ENCODE results near the gene MTUS2. TPM values are rescaled to one million over a fixed set of nuclear protein-coding genes. Genes with fewer than 3 reads are reported as not detected.

MTUS2 gene
- total and polyA plus RNA-seq, 2 donors (not counting 1 experiment from before 2014, with no cell fraction given), result 0.06 TPM; not detected in 1

GRCh38 chr13:29022968-29023367 lies 202.8 kb downstream of the MTUS2 start:
- Histone ChIP-seq H3K27me3 (ENCODE audit: control insufficient read depth, insufficient read depth, low read length) (no peaks in the 10 kb centered on the region), H3K27ac (ENCODE audit: insufficient read depth, low read length) (no peak overlapping the region), H4K20me1 (ENCODE audit: control insufficient read depth, extremely low read depth, insufficient read depth, low read length) (no peaks in the 10 kb centered on the region), H3K9ac (ENCODE audit: insufficient read depth, low read length) (no peak overlapping the region), H3K4me3 (replicated peaks in 1 of 4; ENCODE audit: control extremely low read depth in 1 of 4, insufficient read depth in 1 of 4, low read depth in 3 of 4, low read length in 4 of 4) (no peak overlapping the region), H3K36me3 (ENCODE audit: control insufficient read depth, insufficient read depth, low read length) (no peaks in the 10 kb centered on the region), H3K4me2 (ENCODE audit: extremely low read depth, insufficient read depth, low read length) (no peak overlapping the region), H3K9me3 (ENCODE audit: control insufficient read depth, insufficient read depth, low read depth, low read length) (no peaks in the 10 kb centered on the region), H3K4me1 (ENCODE audit: control insufficient read depth, extremely low read depth, insufficient read depth, low read length) (no peaks in the 10 kb centered on the region), H3K79me2 (ENCODE audit: control insufficient read depth, insufficient read depth, low read length) (no peaks in the 10 kb centered on the region), H2AFZ (ENCODE audit: low read length) (no peak overlapping the region)
- TF ChIP-seq EZH2 (IDR thresholded peaks at IDR 0.05; ENCODE audit: low read length, missing control alignments) (no peak), CTCF (conservative IDR thresholded peaks at IDR 0.05 in 1 of 2, IDR thresholded peaks at IDR 0.05 in 1 of 2; ENCODE audit: low read depth in 1 of 2, low read length in 2 of 2) (no peak)
- DNase-seq (ENCODE audit: low read depth in 2 of 2), result no peak

- Histone ChIP-seq H4K20me1 (ENCODE audit: control insufficient read depth, extremely low read depth, insufficient read depth, low read length) (no peaks in the 10 kb centered on the region), H3K9me3 (ENCODE audit: control insufficient read depth, insufficient read depth, low read depth, low read length) (no peaks in the 10 kb centered on the region), H3K4me2 (ENCODE audit: extremely low read depth, insufficient read depth, low read length) (no peak overlapping the region), H3K9ac (ENCODE audit: insufficient read depth, low read length) (no peak overlapping the region), H3K36me3 (ENCODE audit: control insufficient read depth, insufficient read depth, low read length) (no peaks in the 10 kb centered on the region), H3K27me3 (ENCODE audit: control insufficient read depth, insufficient read depth, low read length) (no peaks in the 10 kb centered on the region), H3K4me3 (replicated peaks in 1 of 4; ENCODE audit: control extremely low read depth in 1 of 4, insufficient read depth in 1 of 4, low read depth in 3 of 4, low read length in 4 of 4) (no peak overlapping the region), H2AFZ (ENCODE audit: low read length) (no peak overlapping the region), H3K4me1 (ENCODE audit: control insufficient read depth, extremely low read depth, insufficient read depth, low read length) (no peaks in the 10 kb centered on the region), H3K27ac (ENCODE audit: insufficient read depth, low read length) (no peak overlapping the region), H3K79me2 (ENCODE audit: control insufficient read depth, insufficient read depth, low read length) (no peaks in the 10 kb centered on the region)
- DNase-seq (ENCODE audit: low read depth in 2 of 2), result no peak
- no peak for TF ChIP-seq EZH2 (IDR thresholded peaks at IDR 0.05; ENCODE audit: low read length, missing control alignments)
- no peak for TF ChIP-seq CTCF (conservative IDR thresholded peaks at IDR 0.05 in 1 of 2, IDR thresholded peaks at IDR 0.05 in 1 of 2; ENCODE audit: low read depth in 1 of 2, low read length in 2 of 2)
Measured at GRCh38 chr13:29024783-29025182, 204.6 kb downstream of the MTUS2 start.

- no peaks in the 10 kb centered on the region for H3K36me3 ChIP-seq (ENCODE audit: control insufficient read depth, insufficient read depth, low read length)
- no peak overlapping the region for H3K4me3 ChIP-seq (replicated peaks in 1 of 4; ENCODE audit: control extremely low read depth in 1 of 4, insufficient read depth in 1 of 4, low read depth in 3 of 4, low read length in 4 of 4)
- H3K27ac ChIP-seq (ENCODE audit: insufficient read depth, low read length), result no peak overlapping the region
- DNase-seq (ENCODE audit: low read depth in 2 of 2), result no peak
- H3K4me2 ChIP-seq (ENCODE audit: extremely low read depth, insufficient read depth, low read length), result no peak overlapping the region
- H2AFZ ChIP-seq (ENCODE audit: low read length), result no peak overlapping the region
- no peaks in the 10 kb centered on the region for H3K79me2 ChIP-seq (ENCODE audit: control insufficient read depth, insufficient read depth, low read length)
- H3K27me3 ChIP-seq (ENCODE audit: control insufficient read depth, insufficient read depth, low read length), result no peaks in the 10 kb centered on the region
- no peak for TF ChIP-seq CTCF (conservative IDR thresholded peaks at IDR 0.05 in 1 of 2, IDR thresholded peaks at IDR 0.05 in 1 of 2; ENCODE audit: low read depth in 1 of 2, low read length in 2 of 2)
- TF ChIP-seq EZH2 (IDR thresholded peaks at IDR 0.05; ENCODE audit: low read length, missing control alignments), result no peak
- H3K4me1 ChIP-seq (ENCODE audit: control insufficient read depth, extremely low read depth, insufficient read depth, low read length), result no peaks in the 10 kb centered on the region
- no peaks in the 10 kb centered on the region for H3K9me3 ChIP-seq (ENCODE audit: control insufficient read depth, insufficient read depth, low read depth, low read length)
- no peak overlapping the region for H3K9ac ChIP-seq (ENCODE audit: insufficient read depth, low read length)
- no peaks in the 10 kb centered on the region for H4K20me1 ChIP-seq (ENCODE audit: control insufficient read depth, extremely low read depth, insufficient read depth, low read length)
Measured at GRCh38 chr13:29028868-29029267, 208.7 kb downstream of the MTUS2 start.
